Endothelial cell of umbilical vein (primary cell): ENCODE measurements around the gene TRDMT1. TPM values are rescaled to one million over a fixed set of nuclear protein-coding genes. Genes with fewer than 3 reads are reported as not detected.

Experiments used
- BruUV-seq: library from RNA; stranded (reverse); fragments of 400-500 nt; replicated peaks from 2 replicates; lab custom pipeline; 2021; lab: Mats Ljungman, UMichigan
- CTCF ChIA-PET: fragments of 300-600, 350-600 bp; sonication (Branson Sonifier 250); formaldehyde crosslinking; loops from one replicate; lab custom pipeline; 2021; ENCODE audit warnings: antibody characterized with exemption, inconsistent platforms; lab: Charles Lee
- POLR2A ChIA-PET: fragments of 300-600, 350-600 bp; sonication (Branson Sonifier 250); formaldehyde crosslinking; loops from one replicate; lab custom pipeline; 2021; ENCODE audit warnings: antibody characterized with exemption, inconsistent platforms; lab: Charles Lee
- DNase-seq: peaks from one replicate; pipeline ENCODE4 v3.0.0-alpha.2; 2011; ENCODE audit warnings: low read depth, low spot score
- FAIRE-seq: peaks from 2 replicates; lab custom pipeline; 2011; peaks lifted over from hg19 to GRCh38; lab: Jason Lieb, UNC
- H2AFZ ChIP-seq: 2 replicates; pipeline ENCODE4 v1.6.0; 2012; ENCODE audit warnings: low read depth, low read length, control low read depth, inconsistent platforms
- H3K27ac ChIP-seq: 2 replicates; pipeline ENCODE4 v1.5.1; 2011; ENCODE audit warnings: low read depth, mild to moderate bottlenecking, control low read depth, low read length, moderate library complexity; ENCODE audit not compliant: insufficient read depth
- H3K27me3 ChIP-seq, 2 experiments: 2 replicates each; pipeline versions ENCODE4 v1.6.0 to v1.6.1; 2011; ENCODE audit warnings: low read length in 2 of 2, mixed read lengths in 1 of 2; ENCODE audit not compliant: control insufficient read depth in 2 of 2, insufficient read depth in 2 of 2
- H3K36me3 ChIP-seq, 2 experiments: 2 replicates in 1 of 2; 3 replicates in 1 of 2; pipeline ENCODE4 v1.5.1; 2011; ENCODE audit warnings: low read length in 2 of 2, mild to moderate bottlenecking in 1 of 2, moderate library complexity in 1 of 2; ENCODE audit not compliant: control insufficient read depth in 2 of 2, insufficient read depth in 2 of 2; ENCODE audit errors: extremely low read depth in 1 of 2
- H3K4me1 ChIP-seq: 3 replicates; pipeline ENCODE4 v1.5.1; 2011; ENCODE audit warnings: mild to moderate bottlenecking, low read length; ENCODE audit not compliant: control insufficient read depth, insufficient read depth; ENCODE audit errors: extremely low read depth
- H3K4me2 ChIP-seq: 2 replicates; pipeline ENCODE4 v1.6.1; 2011; ENCODE audit warnings: low read length, control low read depth, mixed read lengths; ENCODE audit not compliant: insufficient read depth
- H3K4me3 ChIP-seq, 3 experiments: fragments of 200-600 bp in 1 of 3; sonication (generic), shearing (Covaris generic) in 1 of 3; replicated peaks in 1 of 3; 2 replicates each; pipeline ENCODE4 v1.5.1; 2011 to 2016; ENCODE audit warnings: control low read depth in 3 of 3, low read length in 3 of 3, mild to moderate bottlenecking in 2 of 3, inconsistent platforms in 1 of 3, low read depth in 1 of 3, moderate library complexity in 1 of 3; ENCODE audit not compliant: insufficient read depth in 1 of 3
- H3K79me2 ChIP-seq: 2 replicates; pipeline ENCODE4 v1.6.0; 2012; ENCODE audit warnings: low read length, inconsistent platforms; ENCODE audit not compliant: control insufficient read depth, insufficient read depth
- H3K9ac ChIP-seq: replicated peaks from 2 replicates; pipeline ENCODE3; 2011; ENCODE audit warnings: low read length, control low read depth; ENCODE audit not compliant: insufficient read depth; ENCODE audit errors: extremely low read depth
- H3K9me1 ChIP-seq: replicated peaks from 3 replicates; pipeline ENCODE4 v1.6.0; 2011; ENCODE audit warnings: mild to moderate bottlenecking, low read length; ENCODE audit not compliant: control insufficient read depth, insufficient read depth; ENCODE audit errors: extremely low read depth
- H3K9me3 ChIP-seq: replicated peaks from 2 replicates; pipeline ENCODE4 v1.5.1; 2012; ENCODE audit warnings: low read length, inconsistent platforms; ENCODE audit not compliant: control insufficient read depth, insufficient read depth
- H4K20me1 ChIP-seq: replicated peaks from 2 replicates; pipeline ENCODE3; 2011; ENCODE audit warnings: mild to moderate bottlenecking, low read length; ENCODE audit not compliant: control insufficient read depth, insufficient read depth; ENCODE audit errors: extremely low read depth
- EZH2 ChIP-seq: IDR thresholded peaks from 2 replicates; pipeline ENCODE4 v1.6.1; 2012; ENCODE audit warnings: borderline replicate concordance, low read depth, mild to moderate bottlenecking, moderate library complexity, low read length, inconsistent platforms; ENCODE audit not compliant: severe bottlenecking
- FOS ChIP-seq: IDR thresholded peaks from 2 replicates; pipeline ENCODE4 v1.6.1; 2011; ENCODE audit warnings: mild to moderate bottlenecking, low read length, moderate library complexity, borderline replicate concordance; ENCODE audit not compliant: insufficient read depth
- GATA2 ChIP-seq: IDR thresholded peaks from 2 replicates; pipeline ENCODE4 v1.7.0; 2011; ENCODE audit warnings: low read depth, mild to moderate bottlenecking, moderate library complexity, mixed read lengths, low read length; ENCODE audit not compliant: insufficient read length, insufficient read depth
- JUN ChIP-seq: IDR thresholded peaks from 2 replicates; pipeline ENCODE4 v1.6.1; 2011; ENCODE audit warnings: borderline replicate concordance, low read depth; ENCODE audit not compliant: insufficient read length, insufficient read depth
- MYC ChIP-seq: IDR thresholded peaks from one replicate; pipeline ENCODE4 v1.6.1; 2011; ENCODE audit warnings: mild to moderate bottlenecking, low read depth, low read length
- POLR2A ChIP-seq: IDR thresholded peaks from 2 replicates; pipeline ENCODE4 v1.6.1; 2012; ENCODE audit warnings: low read depth, mild to moderate bottlenecking, control low read depth, low read length
- POLR2AphosphoS5 ChIP-seq: IDR thresholded peaks from 2 replicates; pipeline ENCODE4 v1.6.1; 2012; ENCODE audit warnings: low read depth, mild to moderate bottlenecking, control low read depth, low read length, moderate library complexity; ENCODE audit not compliant: insufficient read depth
- dilution Hi-C: fragments of 300-500 bp; cut with MboI; formaldehyde crosslinking; loops from one replicate; pipeline ENCODE4 v1.15.0; 2019; ENCODE audit warnings: low sequenced_read_pairs; ENCODE audit not compliant: extremely low pct_ligation_motif_present
- intact Hi-C: fragments of 100-400 bp; cut with micrococcal nuclease; formaldehyde crosslinking; loops from one replicate; pipeline ENCODE4 v1.10.0; 2022
- polyA plus RNA-seq, 4 experiments: library from polyadenylated mRNA; depleted of rRNA in 3 of 4; stranded (reverse) in 3 of 4; unstranded in 1 of 4; fragments of >200 nt; gene quantifications; 2 replicates each; pipeline versions ENCODE4 v1.2.1 to v1.2.3, GENCODE V29; 2011 to 2012; ENCODE audit warnings: missing spikeins in 1 of 4
- total RNA-seq: library from RNA; stranded (reverse); gene quantifications from 2 replicates; pipeline ENCODE4 v1.2.3, GENCODE V29; 2021
- TF ChIP-seq, protein P1 (sequence below): IDR thresholded peaks from 2 replicates; pipeline ENCODE4 v1.6.1; 2011; ENCODE audit not compliant: insufficient read depth, insufficient read length
- TF ChIP-seq, protein P2 (sequence below), 2 donors: IDR thresholded peaks; 1 replicate in 1 of 2; 2 replicates in 1 of 2; pipeline ENCODE4 v1.5.1; 2011; ENCODE audit warnings: low read length in 2 of 2, mild to moderate bottlenecking in 2 of 2, moderate library complexity in 2 of 2, control low read depth in 1 of 2, inconsistent platforms in 1 of 2, low read depth in 1 of 2; ENCODE audit not compliant: insufficient read depth in 1 of 2; ENCODE audit errors: extremely low read depth in 1 of 2

The TRDMT1 gene
- total and polyA plus RNA-seq, 2 donors (not counting 3 experiments of a cell fraction or from before 2014, with no cell fraction given), result 10.0 to 12.3 TPM

DNA sequence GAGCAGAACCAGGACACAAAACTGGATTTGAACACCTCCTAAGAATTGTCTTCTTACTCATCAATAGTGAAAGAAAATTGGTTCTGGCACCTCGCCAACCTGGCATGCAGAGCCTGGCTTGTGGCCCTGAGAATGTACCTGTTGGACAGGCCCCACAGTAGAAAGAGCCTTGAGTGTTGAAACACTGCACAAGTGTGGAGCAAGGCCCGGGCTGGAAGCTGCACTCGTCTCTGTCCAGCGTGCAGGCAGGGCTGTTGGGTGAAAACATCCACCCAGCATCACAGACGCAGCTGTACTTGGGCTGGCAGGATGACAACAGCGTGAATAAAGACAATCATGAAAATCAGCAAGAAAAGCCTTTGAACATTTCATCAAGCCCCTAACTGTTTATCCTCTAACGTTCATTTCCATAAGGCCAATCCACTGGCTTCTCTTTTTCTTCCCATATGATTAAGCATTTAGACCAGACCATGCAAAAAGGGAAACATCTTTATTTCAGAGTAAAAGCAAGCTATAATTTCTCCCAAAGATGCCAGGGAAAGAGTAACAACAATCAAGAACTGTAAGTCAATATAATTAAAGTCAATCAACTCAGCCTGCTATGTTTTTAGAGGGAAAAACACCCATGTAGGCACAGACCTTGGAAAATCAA lies 87.5 kb downstream of the TRDMT1 start:
- Histone ChIP-seq H3K9me3 (no peaks in the 10 kb centered on the region), H3K4me1 (peaks cover 20% of the 10 kb centered on the region), H4K20me1 (no peaks in the 10 kb centered on the region), H2AFZ (no peak overlapping the region), H3K27ac (no peak overlapping the region), H3K4me3 (no peak overlapping the region), H3K79me2 (no peaks in the 10 kb centered on the region), H3K9ac (no peak overlapping the region), H3K36me3 (no peaks in the 10 kb centered on the region), H3K9me1 (no peaks in the 10 kb centered on the region), H3K27me3 (no peaks in the 10 kb centered on the region), H3K4me2 (no peak overlapping the region)
- TF ChIP-seq POLR2A (no peak), EZH2 (no peak)
- TF ChIP-seq, protein P1, sequence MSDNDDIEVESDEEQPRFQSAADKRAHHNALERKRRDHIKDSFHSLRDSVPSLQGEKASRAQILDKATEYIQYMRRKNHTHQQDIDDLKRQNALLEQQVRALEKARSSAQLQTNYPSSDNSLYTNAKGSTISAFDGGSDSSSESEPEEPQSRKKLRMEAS, result no peak
- intact Hi-C loops, result loop anchor here (2.0 kb wide), 2 partner anchors 39 to 115 kb away; partner anchors contain the start of gene VIM
- dilution Hi-C loops, result no loop called here
- ChIA-PET CTCF (no interaction called here), POLR2A (no interaction called here)
- no TSS peak for BruUV-seq
- DNase-seq, result peak; percentile 46
- no peak for FAIRE-seq

DNA sequence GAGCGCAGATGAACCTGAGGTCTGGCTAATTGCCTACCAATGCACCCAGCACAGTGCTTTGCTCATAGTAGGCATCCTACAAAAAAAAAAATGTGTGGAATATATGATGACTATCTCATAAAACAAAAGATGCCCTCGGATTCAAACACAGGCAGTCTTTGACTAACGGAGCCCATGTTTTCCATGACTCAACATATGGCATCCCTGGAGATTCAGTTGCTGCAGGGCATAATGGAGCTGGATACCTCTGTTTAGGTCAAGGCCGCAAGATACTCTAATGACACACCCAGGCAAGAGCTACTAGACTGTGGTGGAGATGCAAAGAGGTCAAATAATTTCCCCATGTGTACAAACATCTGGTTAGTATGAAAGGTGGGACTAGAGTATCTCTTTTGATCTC lies 88.1 kb downstream of the TRDMT1 start:
- no peak overlapping the region for H3K4me2 ChIP-seq
- dilution Hi-C loops, result no loop called here
- POLR2A ChIA-PET, result no interaction called here
- no peaks in the 10 kb centered on the region for H4K20me1 ChIP-seq
- H3K4me1 ChIP-seq, result peaks cover 20% of the 10 kb centered on the region
- H3K79me2 ChIP-seq, result no peaks in the 10 kb centered on the region
- no peaks in the 10 kb centered on the region for H3K27me3 ChIP-seq
- no TSS peak for BruUV-seq
- H3K36me3 ChIP-seq, result no peaks in the 10 kb centered on the region
- no peak overlapping the region for H2AFZ ChIP-seq
- DNase-seq (no peak), FAIRE-seq (no peak)
- H3K9me1 ChIP-seq, result no peaks in the 10 kb centered on the region
- TF ChIP-seq, protein P1, result no peak
- no peak for TF ChIP-seq POLR2AphosphoS5
- TF ChIP-seq, protein P2, sequence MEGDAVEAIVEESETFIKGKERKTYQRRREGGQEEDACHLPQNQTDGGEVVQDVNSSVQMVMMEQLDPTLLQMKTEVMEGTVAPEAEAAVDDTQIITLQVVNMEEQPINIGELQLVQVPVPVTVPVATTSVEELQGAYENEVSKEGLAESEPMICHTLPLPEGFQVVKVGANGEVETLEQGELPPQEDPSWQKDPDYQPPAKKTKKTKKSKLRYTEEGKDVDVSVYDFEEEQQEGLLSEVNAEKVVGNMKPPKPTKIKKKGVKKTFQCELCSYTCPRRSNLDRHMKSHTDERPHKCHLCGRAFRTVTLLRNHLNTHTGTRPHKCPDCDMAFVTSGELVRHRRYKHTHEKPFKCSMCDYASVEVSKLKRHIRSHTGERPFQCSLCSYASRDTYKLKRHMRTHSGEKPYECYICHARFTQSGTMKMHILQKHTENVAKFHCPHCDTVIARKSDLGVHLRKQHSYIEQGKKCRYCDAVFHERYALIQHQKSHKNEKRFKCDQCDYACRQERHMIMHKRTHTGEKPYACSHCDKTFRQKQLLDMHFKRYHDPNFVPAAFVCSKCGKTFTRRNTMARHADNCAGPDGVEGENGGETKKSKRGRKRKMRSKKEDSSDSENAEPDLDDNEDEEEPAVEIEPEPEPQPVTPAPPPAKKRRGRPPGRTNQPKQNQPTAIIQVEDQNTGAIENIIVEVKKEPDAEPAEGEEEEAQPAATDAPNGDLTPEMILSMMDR (IDR thresholded peaks at IDR 0.05; ENCODE audit: extremely low read depth in 1 of 2, insufficient read depth in 1 of 2, low read depth in 1 of 2, low read length in 2 of 2), result no peak
- no peak for TF ChIP-seq JUN
- no peak for TF ChIP-seq POLR2A
- no peak for TF ChIP-seq FOS
- no peak for TF ChIP-seq MYC
- no peak for TF ChIP-seq GATA2
- TF ChIP-seq EZH2, result no peak
- H3K4me3 ChIP-seq, result no peak overlapping the region
- no peaks in the 10 kb centered on the region for H3K9me3 ChIP-seq
- no peak overlapping the region for H3K9ac ChIP-seq
- CTCF ChIA-PET, result no interaction called here
- H3K27ac ChIP-seq, result no peak overlapping the region
- intact Hi-C loops, result no loop called here
